ENCODE measurements around the gene PRSS56. TPM values are rescaled to one million over a fixed set of nuclear protein-coding genes. Genes with fewer than 3 reads are reported as not detected.

PRSS56 gene
- total and polyA plus RNA-seq, 2 of the 8 experiments (the other 6 are each of a cell fraction or from before 2014, with no cell fraction given), result 0.03 TPM; not detected in 1

DNA sequence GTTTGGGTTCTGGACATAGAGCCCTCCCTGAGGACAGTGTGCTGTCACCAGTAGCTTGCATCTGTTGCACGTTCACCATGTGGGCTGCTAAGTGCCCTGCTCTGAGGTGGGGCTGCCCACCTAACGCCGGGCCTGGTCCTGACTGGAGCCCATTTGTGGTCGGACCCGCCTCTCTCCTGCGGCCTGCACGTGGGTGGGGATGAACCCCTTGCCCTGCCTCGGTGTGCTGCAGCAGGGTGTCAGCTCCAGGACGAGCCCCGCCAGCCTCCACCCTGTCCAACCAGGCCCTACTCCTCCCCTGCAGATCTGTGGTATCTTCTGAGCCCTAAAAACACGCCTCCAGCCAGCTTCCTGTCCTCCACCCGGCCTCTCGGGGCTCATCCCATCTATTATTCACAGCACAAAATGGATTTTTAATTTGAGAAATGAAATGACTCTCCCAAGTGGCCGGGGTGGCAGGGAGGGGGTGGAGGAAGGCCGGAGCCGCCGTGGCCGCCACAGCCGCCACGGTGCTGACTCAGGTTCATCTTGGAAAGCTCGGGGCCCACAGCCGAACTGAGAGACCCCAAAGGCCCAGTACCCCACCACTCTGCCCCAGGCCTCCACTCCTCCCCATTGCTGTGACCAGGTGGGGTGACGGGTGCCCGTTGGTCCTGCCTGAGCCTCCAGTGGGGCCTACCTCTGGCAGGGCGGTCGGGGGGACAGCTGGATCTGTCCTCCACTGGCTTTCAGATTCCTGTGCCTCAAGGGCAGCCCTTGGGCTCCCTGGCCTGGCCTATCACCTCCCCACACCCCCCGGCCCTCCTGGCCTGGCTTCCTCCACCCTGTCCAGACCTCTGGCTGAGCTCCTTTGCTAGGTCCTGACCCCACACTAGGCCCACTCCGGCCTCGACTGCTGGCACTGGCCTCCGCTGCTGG, 29.7 kb upstream of the PRSS56 start:
- DNase-seq (ENCODE audit: low read depth in 1 of 2, low spot score in 2 of 2), result no peak
- no peak overlapping the region for H3K4me3 ChIP-seq (ENCODE audit: extremely low read depth in 1 of 4, insufficient read depth in 2 of 4, low read depth in 3 of 4, low read length in 4 of 4)
- peaks cover 12% of the 10 kb centered on the region; the same call in 1 of the 2 replicates for H3K23me2 ChIP-seq (ENCODE audit: low read depth, low read length)
- H3K4me2 ChIP-seq (ENCODE audit: insufficient read depth in 1 of 2, low read depth in 2 of 2, low read length in 2 of 2), result peak overlapping the region in 1 of 2 experiments; percentile 22; a peak in 2 of 4 replicates
- H4K20me1 ChIP-seq (replicated peaks in 1 of 2; ENCODE audit: control insufficient read depth in 1 of 2, insufficient read depth in 2 of 2, low read length in 2 of 2), result peaks cover 1% of the 10 kb centered on the region in 2 experiments
- no peak overlapping the region for H2BK120ac ChIP-seq (replicated peaks; ENCODE audit: low read depth, low read length)
- POLR2A ChIA-PET (ENCODE audit: partially characterized antibody), result interaction anchor here (1.2 to 1.6 kb wide), 5 partner anchors 13 to 104 kb away, joined by 3 to 5 read pairs (median 4); no protein-coding TSS in a partner anchor
- H4K8ac ChIP-seq (ENCODE audit: extremely low read depth, insufficient read depth, low read length), result no peak overlapping the region; the same call in 1 of the 2 replicates
- H3K36me3 ChIP-seq (ENCODE audit: control insufficient read depth in 2 of 4, insufficient read depth in 4 of 4, low read length in 3 of 4), result peaks cover 0 to 11% (median 0%) of the 10 kb centered on the region in 4 experiments; a peak in 1 of 8 replicates
- WGBS, 2 experiments (ENCODE audit: extremely low coverage in 1 of 2, insufficient coverage in 1 of 2, insufficient read length in 1 of 2, insufficient replicate concordance in 2 of 2, low coverage in 1 of 2, low lambda C conversion rate in 2 of 2, missing lambda C conversion rate in 1 of 2), result 96% methylated on average over 27 of the region's 30 CpGs; no CpG with 5 or more reads in 1 of the 2 experiments
- H3K9me3 ChIP-seq (ENCODE audit: insufficient read depth in 2 of 2, low read depth in 1 of 2, low read length in 1 of 2), result no peaks in the 10 kb centered on the region; a peak in 1 of 4 replicates
- peaks cover 19 to 39% (median 33%) of the 10 kb centered on the region in 4 experiments for H3K27me3 ChIP-seq (replicated peaks in 1 of 4; ENCODE audit: control insufficient read depth in 3 of 4, extremely low read depth in 1 of 4, insufficient read depth in 3 of 4, low read length in 3 of 4)
- H4K91ac ChIP-seq (replicated peaks; ENCODE audit: insufficient read length, low read length), result peak overlapping the region; percentile 19
- no peaks in the 10 kb centered on the region for H3K79me1 ChIP-seq (ENCODE audit: low read depth, low read length)
- no peak overlapping the region for H3K14ac ChIP-seq (ENCODE audit: insufficient read length)
- H3K27ac ChIP-seq (ENCODE audit: low read depth, low read length), result no peak overlapping the region
- H3K79me2 ChIP-seq (ENCODE audit: control insufficient read depth in 1 of 2, insufficient read depth in 2 of 2, low read length in 2 of 2), result no peaks in the 10 kb centered on the region
- H3K4ac ChIP-seq (replicated peaks; ENCODE audit: insufficient read length, low read depth, low read length), result no peak overlapping the region
- peak overlapping the region; percentile 2; the same call in 1 of the 2 replicates for H3K18ac ChIP-seq (ENCODE audit: extremely low read depth, low read length)
- H2BK15ac ChIP-seq (ENCODE audit: low read length), result 0 out of 2 replicates have a peak overlapping the region, but pooled peaks have one; percentile 3
- FAIRE-seq, result no peak
- H3K9ac ChIP-seq (replicated peaks in 1 of 4; ENCODE audit: extremely low read depth in 1 of 4, low read depth in 3 of 4, low read length in 3 of 4), result no peak overlapping the region
- peaks cover 0 to 39% (median 21%) of the 10 kb centered on the region in 4 experiments; a peak in 6 of 7 replicates for H3K4me1 ChIP-seq (replicated peaks in 1 of 4; ENCODE audit: control insufficient read depth in 3 of 4, insufficient read depth in 4 of 4, low read length in 3 of 4)
- H2AK5ac ChIP-seq (ENCODE audit: low read depth, low read length), result 0 out of 2 replicates have a peak overlapping the region, but pooled peaks have one; percentile 32
- CTCF ChIA-PET (ENCODE audit: partially characterized antibody), result interaction anchor here (0.7 to 3.6 kb wide), 10 partner anchors 8 to 150 kb away, joined by 3 to 32 read pairs (median 4); partner anchors contain the start of gene PRSS56
- H4K5ac ChIP-seq (ENCODE audit: insufficient read length, low read depth, low read length), result no peak overlapping the region
- H2BK20ac ChIP-seq (ENCODE audit: low read length), result no peak overlapping the region
- no peak overlapping the region for H2AFZ ChIP-seq (ENCODE audit: low read length)
- 0 out of 2 replicates have a peak overlapping the region, but pooled peaks have one; percentile 85 for H2BK12ac ChIP-seq (ENCODE audit: low read depth, low read length)
- no peak overlapping the region for H3K56ac ChIP-seq (replicated peaks; ENCODE audit: insufficient read length, low read depth, low read length)
- no peak overlapping the region for H3K23ac ChIP-seq (ENCODE audit: insufficient read length)
- H2BK5ac ChIP-seq (ENCODE audit: low read depth, low read length), result peak overlapping the region; percentile 49; the same call in 1 of the 2 replicates
- no peak for TF ChIP-seq NRF1 (IDR thresholded peaks at IDR 0.05; ENCODE audit: low read depth, low read length)
- TF ChIP-seq KDM1A (IDR thresholded peaks at IDR 0.05; ENCODE audit: borderline replicate concordance, low read length), result no peak
- TF ChIP-seq ZNF274 (IDR thresholded peaks at IDR 0.05; ENCODE audit: borderline replicate concordance, extremely low read depth, low read length), result no peak
- no peak for TF ChIP-seq RNF2 (IDR thresholded peaks at IDR 0.05; ENCODE audit: borderline replicate concordance, low read depth, low read length, missing control alignments, poor library complexity, severe bottlenecking)
- no peak for TF ChIP-seq RFX5 (IDR thresholded peaks at IDR 0.05; ENCODE audit: borderline replicate concordance, low read depth, low read length)
- TF ChIP-seq SP1 (IDR thresholded peaks at IDR 0.05; ENCODE audit: low read depth, low read length), result no peak
- no peak for TF ChIP-seq EGR1 (IDR thresholded peaks at IDR 0.05; ENCODE audit: borderline replicate concordance, low read depth, low read length)
- TF ChIP-seq, protein P1, sequence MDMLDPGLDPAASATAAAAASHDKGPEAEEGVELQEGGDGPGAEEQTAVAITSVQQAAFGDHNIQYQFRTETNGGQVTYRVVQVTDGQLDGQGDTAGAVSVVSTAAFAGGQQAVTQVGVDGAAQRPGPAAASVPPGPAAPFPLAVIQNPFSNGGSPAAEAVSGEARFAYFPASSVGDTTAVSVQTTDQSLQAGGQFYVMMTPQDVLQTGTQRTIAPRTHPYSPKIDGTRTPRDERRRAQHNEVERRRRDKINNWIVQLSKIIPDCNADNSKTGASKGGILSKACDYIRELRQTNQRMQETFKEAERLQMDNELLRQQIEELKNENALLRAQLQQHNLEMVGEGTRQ (IDR thresholded peaks at IDR 0.05; ENCODE audit: low read length), result no peak

Data from H1 (cell line).